ENCODE results near the gene SCEL.

GRCh38 chr13:77522444-77522843 is 13.1 kb upstream of the SCEL start:
- TF ChIP-seq ZNF600 (tag by site-specific recombination; IDR thresholded peaks at IDR 0.05) (no peak), CTCF (tag by site-specific recombination; IDR thresholded peaks at IDR 0.05) (no peak), ZNF114 (tag by site-specific recombination; IDR thresholded peaks at IDR 0.05) (no peak)
